ENCODE data around the gene AREL1. TPM values are rescaled to one million over a fixed set of nuclear protein-coding genes. Genes with fewer than 3 reads are reported as not detected.

AREL1 gene
- total and polyA plus RNA-seq, 2 donors (not counting 3 experiments of a cell fraction or from before 2014, with no cell fraction given) = 46.4 to 67.2 TPM

- intact Hi-C loops (cut with micrococcal nuclease) = no loop called here
- BruUV-seq (replicated peaks) = no TSS peak
- Histone ChIP-seq H3K27ac (ENCODE audit: insufficient read depth, low read depth, low read length) (no peak overlapping the region), H4K20me1 (replicated peaks; ENCODE audit: control insufficient read depth, extremely low read depth, insufficient read depth, low read length) (no peaks in the 10 kb centered on the region), H3K4me1 (ENCODE audit: control insufficient read depth, extremely low read depth, insufficient read depth, low read length) (no peaks in the 10 kb centered on the region), H2AFZ (ENCODE audit: low read depth, low read length) (no peak overlapping the region), H3K4me2 (ENCODE audit: insufficient read depth, low read length) (no peak overlapping the region), H3K9ac (replicated peaks; ENCODE audit: extremely low read depth, insufficient read depth, low read length) (no peak overlapping the region), H3K4me3 (replicated peaks in 1 of 3; ENCODE audit: insufficient read depth in 1 of 3, low read depth in 1 of 3, low read length in 3 of 3) (no peak overlapping the region), H3K9me3 (replicated peaks; ENCODE audit: control insufficient read depth, insufficient read depth, low read length) (no peaks in the 10 kb centered on the region), H3K9me1 (replicated peaks; ENCODE audit: control insufficient read depth, extremely low read depth, insufficient read depth, low read length) (no peaks in the 10 kb centered on the region), H3K79me2 (ENCODE audit: control insufficient read depth, insufficient read depth, low read length) (peaks cover 79% of the 10 kb centered on the region), H3K36me3 (ENCODE audit: control insufficient read depth in 2 of 2, extremely low read depth in 1 of 2, insufficient read depth in 2 of 2, low read length in 2 of 2) (peaks cover 3 to 4% of the 10 kb centered on the region in 2 experiments), H3K27me3 (ENCODE audit: control insufficient read depth in 2 of 2, insufficient read depth in 2 of 2, low read length in 2 of 2) (no peaks in the 10 kb centered on the region)
- TF ChIP-seq FOS (IDR thresholded peaks at IDR 0.05; ENCODE audit: borderline replicate concordance, insufficient read depth, low read length) (no peak), GATA2 (IDR thresholded peaks at IDR 0.05; ENCODE audit: insufficient read depth, insufficient read length, low read depth, low read length) (no peak), EZH2 (IDR thresholded peaks at IDR 0.05; ENCODE audit: borderline replicate concordance, low read depth, low read length, severe bottlenecking) (no peak), MYC (IDR thresholded peaks at IDR 0.05; ENCODE audit: low read depth, low read length) (no peak), CTCF (IDR thresholded peaks at IDR 0.05; ENCODE audit: extremely low read depth in 1 of 2, insufficient read depth in 1 of 2, low read depth in 1 of 2, low read length in 2 of 2) (no peak), MAX (IDR thresholded peaks at IDR 0.05; ENCODE audit: insufficient read depth, insufficient read length) (no peak), JUN (IDR thresholded peaks at IDR 0.05; ENCODE audit: borderline replicate concordance, insufficient read depth, insufficient read length, low read depth) (no peak), POLR2AphosphoS5 (IDR thresholded peaks at IDR 0.05; ENCODE audit: insufficient read depth, low read depth, low read length) (no peak), POLR2A (IDR thresholded peaks at IDR 0.05; ENCODE audit: low read depth, low read length) (no peak)
- dilution Hi-C loops (cut with MboI; ENCODE audit: extremely low pct_ligation_motif_present, low sequenced_read_pairs) = no loop called here
- POLR2A ChIA-PET = no interaction called here
- FAIRE-seq (no peak), DNase-seq (ENCODE audit: low read depth, low spot score) (no peak)
- CTCF ChIA-PET = no interaction called here
Observed at GRCh38 chr14:74697543-74697942, 15.3 kb downstream of the AREL1 start.
